GM13977 (cell line): Measurements from ENCODE around the gene PTAFR.

Experiments used
- DNase-seq: peaks from one replicate; pipeline ENCODE4 v3.0.0; 2012; ENCODE audit warnings: low spot score
- CTCF ChIP-seq: IDR thresholded peaks from 2 replicates; pipeline ENCODE4 v1.5.1; 2012; ENCODE audit warnings: mild to moderate bottlenecking, control low read depth; ENCODE audit not compliant: insufficient read depth; ENCODE audit errors: extremely low read depth, missing control alignments
- in situ Hi-C: fragments of 300-500 bp; cut with MboI; formaldehyde crosslinking; loops from one replicate; pipeline ENCODE4 v1.12.0; 2022; ENCODE audit warnings: low sequenced_read_pairs, low pct_unique_long_range_greater_than_20kb, mixed read lengths, inconsistent platforms; ENCODE audit not compliant: unreplicated experiment

Gene PTAFR

GRCh38 chr1:28104866-28105467, 71.5 kb downstream of the PTAFR start:
- no peak for DNase-seq
- TF ChIP-seq CTCF = no peak
- in situ Hi-C loops = no loop called here

GRCh38 chr1:28102189-28102588, 74.3 kb downstream of the PTAFR start:
- in situ Hi-C loops = no loop called here
- DNase-seq = no peak
- no peak for TF ChIP-seq CTCF

- in situ Hi-C loops = no loop called here
- no peak for TF ChIP-seq CTCF
Measured at GRCh38 chr1:28099050-28099769, 77.3 kb downstream of the PTAFR start.

More at GRCh38 chr1:28099050-28099769, 77.3 kb downstream of the PTAFR start:
- no peak for DNase-seq
